ENCODE measurements around the gene SPP2. TPM values are rescaled to one million over a fixed set of nuclear protein-coding genes. Genes with fewer than 3 reads are reported as not detected.

The SPP2 gene
- total and polyA plus RNA-seq, 9 donors = 0.34 TPM; not detected in 8

GRCh38 chr2:234100686-234101085, 50.2 kb downstream of the SPP2 start:
- H3K9me3 ChIP-seq = no peaks in the 10 kb centered on the region
- WGBS, 3 donors = 79 to 81% (median 79%) methylated on average over 4 of the region's 4 CpGs
- no peaks in the 10 kb centered on the region for H3K36me3 ChIP-seq
- no peak for TF ChIP-seq EP300 (IDR thresholded peaks at IDR 0.05)
- no peak for TF ChIP-seq POLR2A (IDR thresholded peaks at IDR 0.05)
- TF ChIP-seq CTCF (IDR thresholded peaks at IDR 0.05) = no peak
- intact Hi-C loops (cut with DNase I) = no loop called here
- H3K27ac ChIP-seq = no peak overlapping the region
- no peaks in the 10 kb centered on the region for H3K4me1 ChIP-seq (ENCODE audit: insufficient read depth)
- H3K27me3 ChIP-seq = no peaks in the 10 kb centered on the region
- no peak for DNase-seq
- no peak overlapping the region for H3K4me3 ChIP-seq

- no peaks in the 10 kb centered on the region for H3K9me3 ChIP-seq
- TF ChIP-seq CTCF (IDR thresholded peaks at IDR 0.05) = no peak
- no peak for TF ChIP-seq POLR2A (IDR thresholded peaks at IDR 0.05)
- TF ChIP-seq EP300 (IDR thresholded peaks at IDR 0.05) = no peak
- no peaks in the 10 kb centered on the region for H3K27me3 ChIP-seq
- no peaks in the 10 kb centered on the region for H3K36me3 ChIP-seq
- H3K4me1 ChIP-seq (ENCODE audit: insufficient read depth) = no peaks in the 10 kb centered on the region
- H3K4me3 ChIP-seq = no peak overlapping the region
- WGBS, 3 donors = 57 to 66% (median 62%) methylated on average over 3 of the region's 3 CpGs
- no peak for DNase-seq
- no peak overlapping the region for H3K27ac ChIP-seq
- intact Hi-C loops (cut with DNase I) = no loop called here
Measured at GRCh38 chr2:234102112-234102511, 51.6 kb downstream of the SPP2 start.

- no peak overlapping the region for H3K27ac ChIP-seq
- no peaks in the 10 kb centered on the region for H3K27me3 ChIP-seq
- H3K4me3 ChIP-seq = no peak overlapping the region
- no peaks in the 10 kb centered on the region for H3K36me3 ChIP-seq
- no peaks in the 10 kb centered on the region for H3K9me3 ChIP-seq
- intact Hi-C loops (cut with DNase I) = no loop called here
- no peak for TF ChIP-seq POLR2A (IDR thresholded peaks at IDR 0.05)
- TF ChIP-seq EP300 (IDR thresholded peaks at IDR 0.05) = no peak
- no peak for TF ChIP-seq CTCF (IDR thresholded peaks at IDR 0.05)
- DNase-seq = no peak
- no peaks in the 10 kb centered on the region for H3K4me1 ChIP-seq (ENCODE audit: insufficient read depth)
- WGBS, 3 donors = 63 to 72% (median 68%) methylated on average over 1 of the region's 1 CpG
Measured at GRCh38 chr2:234107861-234108260, 57.4 kb downstream of the SPP2 start.

GRCh38 chr2:234109321-234109720, 58.8 kb downstream of the SPP2 start:
- intact Hi-C loops (cut with DNase I) = no loop called here
- WGBS, 3 donors = 59 to 79% (median 61%) methylated on average over 8 of the region's 8 CpGs
- H3K27ac ChIP-seq = no peak overlapping the region

More at GRCh38 chr2:234109321-234109720, 58.8 kb downstream of the SPP2 start:
- Histone ChIP-seq H3K9me3 (no peaks in the 10 kb centered on the region), H3K27me3 (no peaks in the 10 kb centered on the region), H3K36me3 (no peaks in the 10 kb centered on the region), H3K4me3 (no peak overlapping the region), H3K4me1 (ENCODE audit: insufficient read depth) (no peaks in the 10 kb centered on the region)
- TF ChIP-seq EP300 (IDR thresholded peaks at IDR 0.05) (no peak), CTCF (IDR thresholded peaks at IDR 0.05) (no peak), POLR2A (IDR thresholded peaks at IDR 0.05) (no peak)
- no peak for DNase-seq
